GM12872 (cell line): Measurements from ENCODE around the gene P3H3.

ENCODE experiments used
- TF ChIP-seq, protein P1 (sequence below): IDR thresholded peaks from 3 replicates; pipeline ENCODE4 v1.5.1; 2011; ENCODE audit warnings: low read depth, mild to moderate bottlenecking, low read length, moderate library complexity; ENCODE audit not compliant: insufficient read depth

Gene P3H3

GRCh38 chr12:6791931-6792520, 36.2 kb upstream of the P3H3 start:
- TF ChIP-seq, protein P1, sequence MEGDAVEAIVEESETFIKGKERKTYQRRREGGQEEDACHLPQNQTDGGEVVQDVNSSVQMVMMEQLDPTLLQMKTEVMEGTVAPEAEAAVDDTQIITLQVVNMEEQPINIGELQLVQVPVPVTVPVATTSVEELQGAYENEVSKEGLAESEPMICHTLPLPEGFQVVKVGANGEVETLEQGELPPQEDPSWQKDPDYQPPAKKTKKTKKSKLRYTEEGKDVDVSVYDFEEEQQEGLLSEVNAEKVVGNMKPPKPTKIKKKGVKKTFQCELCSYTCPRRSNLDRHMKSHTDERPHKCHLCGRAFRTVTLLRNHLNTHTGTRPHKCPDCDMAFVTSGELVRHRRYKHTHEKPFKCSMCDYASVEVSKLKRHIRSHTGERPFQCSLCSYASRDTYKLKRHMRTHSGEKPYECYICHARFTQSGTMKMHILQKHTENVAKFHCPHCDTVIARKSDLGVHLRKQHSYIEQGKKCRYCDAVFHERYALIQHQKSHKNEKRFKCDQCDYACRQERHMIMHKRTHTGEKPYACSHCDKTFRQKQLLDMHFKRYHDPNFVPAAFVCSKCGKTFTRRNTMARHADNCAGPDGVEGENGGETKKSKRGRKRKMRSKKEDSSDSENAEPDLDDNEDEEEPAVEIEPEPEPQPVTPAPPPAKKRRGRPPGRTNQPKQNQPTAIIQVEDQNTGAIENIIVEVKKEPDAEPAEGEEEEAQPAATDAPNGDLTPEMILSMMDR, result no peak

GRCh38 chr12:6792522-6793201, 35.5 kb upstream of the P3H3 start:
- TF ChIP-seq, protein P1, result no peak

DNA sequence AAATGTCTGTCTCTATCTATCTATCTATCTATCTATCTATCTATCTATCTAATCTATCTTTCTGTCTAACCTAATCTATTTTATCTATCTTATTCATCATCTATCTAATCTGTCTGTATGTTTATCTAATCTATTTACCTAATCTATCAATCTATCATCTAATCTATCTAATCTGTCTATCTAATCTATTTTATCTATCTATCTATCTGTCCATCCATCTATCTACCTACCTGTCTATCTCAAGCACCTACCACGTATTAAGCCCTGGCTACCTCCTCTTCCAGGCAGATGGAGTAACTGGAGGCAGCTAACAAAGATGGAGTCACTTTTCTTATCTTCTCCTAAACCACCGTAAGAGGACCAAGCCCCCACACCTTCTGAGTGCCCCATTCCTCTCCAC, 33.1 kb upstream of the P3H3 start:
- TF ChIP-seq, protein P1, result no peak

GRCh38 chr12:6796576-6796975, 31.6 kb upstream of the P3H3 start:
- TF ChIP-seq, protein P1, result no peak

DNA sequence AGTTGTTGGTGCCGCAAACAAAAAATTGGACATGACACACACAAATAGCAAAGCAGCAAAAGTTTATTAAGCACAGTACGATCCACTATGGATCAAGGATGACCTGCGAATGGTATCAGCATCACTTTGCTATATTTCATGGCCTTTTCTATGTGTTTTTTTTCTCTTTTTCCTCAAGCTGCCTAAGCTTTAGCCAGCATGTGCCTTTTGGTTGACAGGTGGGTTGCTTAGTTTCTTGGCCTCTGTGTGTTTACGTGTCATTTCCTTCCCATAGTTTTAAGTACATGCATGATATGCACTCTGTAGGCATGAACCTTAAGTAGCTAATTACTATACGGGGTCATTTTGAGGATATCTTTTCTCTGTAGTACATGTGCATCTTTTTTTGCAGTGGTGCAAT, 29.1 kb upstream of the P3H3 start:
- TF ChIP-seq, protein P1, result no peak

DNA sequence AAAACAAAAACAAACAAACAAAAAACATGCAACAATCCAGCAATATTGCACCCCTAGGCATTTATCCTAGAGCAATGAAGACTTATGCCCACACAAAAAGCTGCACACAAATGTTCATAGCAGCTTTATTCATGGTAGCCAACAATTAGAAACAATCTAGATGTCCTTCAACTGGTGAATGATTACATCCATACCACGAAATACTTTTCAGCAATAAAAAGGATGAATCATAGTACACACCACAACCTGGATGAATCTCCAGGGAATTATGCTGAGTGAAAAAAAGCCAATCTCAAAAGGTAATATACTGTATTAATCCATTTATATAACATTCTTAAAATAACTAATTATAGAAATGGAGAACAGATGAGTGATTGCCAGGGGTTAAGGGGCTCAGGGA, 21.0 kb upstream of the P3H3 start:
- TF ChIP-seq, protein P1, result no peak

GRCh38 chr12:6809056-6809455, 19.2 kb upstream of the P3H3 start:
- TF ChIP-seq, protein P1, result no peak
